H1 (cell line): Measurements from ENCODE around the gene ZNF536. TPM values are rescaled to one million over a fixed set of nuclear protein-coding genes. Genes with fewer than 3 reads are reported as not detected.

Source experiments
- CTCF ChIA-PET: fragments of 300-600 bp; sonication (Branson Sonifier 250); formaldehyde crosslinking; loops from one replicate; lab custom pipeline; 2021; ENCODE audit not compliant: partially characterized antibody; lab: Charles Lee
- POLR2A ChIA-PET: fragments of 300-600 bp; sonication (Branson Sonifier 250); formaldehyde crosslinking; loops from one replicate; lab custom pipeline; 2021; ENCODE audit warnings: inconsistent platforms; ENCODE audit not compliant: partially characterized antibody; lab: Charles Lee
- DNase-seq, 2 experiments: peaks; one replicate each; pipeline versions ENCODE4 v3.0.0 to v3.0.0-alpha.2; 2010 to 2022; ENCODE audit warnings: low spot score in 2 of 2, low read depth in 1 of 2, mixed read lengths in 1 of 2
- FAIRE-seq: peaks from 2 replicates; lab custom pipeline; 2011; peaks lifted over from hg19 to GRCh38; lab: Jason Lieb, UNC
- H2AFZ ChIP-seq: 2 replicates; pipeline ENCODE4 v1.8.1; 2012; ENCODE audit warnings: low read length, inconsistent platforms
- H2AK5ac ChIP-seq: 2 replicates; pipeline ENCODE4 v1.6.1; 2013; ENCODE audit warnings: low read depth, low read length
- H2BK120ac ChIP-seq: replicated peaks from 2 replicates; pipeline ENCODE3; 2013; ENCODE audit warnings: low read depth, low read length, inconsistent platforms
- H2BK12ac ChIP-seq: 2 replicates; pipeline ENCODE4 v1.6.1; 2013; ENCODE audit warnings: low read depth, low read length
- H2BK15ac ChIP-seq: 2 replicates; pipeline ENCODE4 v1.6.1; 2013; ENCODE audit warnings: low read length
- H2BK20ac ChIP-seq: 2 replicates; pipeline ENCODE4 v1.6.1; 2013; ENCODE audit warnings: low read length
- H2BK5ac ChIP-seq: 2 replicates; pipeline ENCODE4 v1.6.1; 2013; ENCODE audit warnings: low read depth, low read length
- H3K14ac ChIP-seq: 2 replicates; pipeline ENCODE4 v1.6.1; 2013; ENCODE audit warnings: inconsistent platforms; ENCODE audit not compliant: insufficient read length
- H3K18ac ChIP-seq: 2 replicates; pipeline ENCODE4 v1.6.1; 2013; ENCODE audit warnings: low read length; ENCODE audit errors: extremely low read depth
- H3K23ac ChIP-seq: 2 replicates; pipeline ENCODE4 v1.6.1; 2013; ENCODE audit warnings: inconsistent platforms; ENCODE audit not compliant: insufficient read length
- H3K23me2 ChIP-seq: 2 replicates; pipeline ENCODE4 v1.6.1; 2013; ENCODE audit warnings: low read depth, low read length
- H3K27ac ChIP-seq: 2 replicates; pipeline ENCODE4 v1.6.1; 2011; ENCODE audit warnings: low read depth, low read length, inconsistent platforms
- H3K27me3 ChIP-seq, 4 experiments: replicated peaks in 1 of 4; 1 replicate in 1 of 4; 2 replicates in 3 of 4; pipeline versions ENCODE4 v1.6.1 to v1.8.1; 2011 to 2013; ENCODE audit warnings: low read length in 3 of 4, mild to moderate bottlenecking in 3 of 4, inconsistent platforms in 2 of 4, mixed read lengths in 2 of 4, moderate library complexity in 1 of 4; ENCODE audit not compliant: control insufficient read depth in 3 of 4, insufficient read depth in 3 of 4; ENCODE audit errors: extremely low read depth in 1 of 4
- H3K36me3 ChIP-seq, 4 experiments: 2 replicates each; pipeline versions ENCODE4 v1.6.1 to v1.8.1; 2011 to 2013; ENCODE audit warnings: mild to moderate bottlenecking in 4 of 4, low read length in 3 of 4, moderate library complexity in 2 of 4, control low read depth in 1 of 4, inconsistent platforms in 1 of 4; ENCODE audit not compliant: insufficient read depth in 4 of 4, control insufficient read depth in 2 of 4
- H3K4ac ChIP-seq: replicated peaks from 2 replicates; pipeline ENCODE3; 2013; ENCODE audit warnings: low read length, low read depth, mixed read lengths, inconsistent platforms; ENCODE audit not compliant: insufficient read length
- H3K4me1 ChIP-seq, 4 experiments: replicated peaks in 1 of 4; 1 replicate in 1 of 4; 2 replicates in 3 of 4; pipeline versions ENCODE4 v1.6.1 to v1.8.1; 2011 to 2013; ENCODE audit warnings: low read length in 3 of 4, inconsistent platforms in 2 of 4, mixed read lengths in 1 of 4; ENCODE audit not compliant: insufficient read depth in 4 of 4, control insufficient read depth in 3 of 4
- H3K4me2 ChIP-seq, 2 experiments: 2 replicates each; pipeline versions ENCODE4 v1.6.1 to v1.8.1; 2011 to 2013; ENCODE audit warnings: low read depth in 2 of 2, low read length in 2 of 2, control low read depth in 1 of 2, inconsistent platforms in 1 of 2, mild to moderate bottlenecking in 1 of 2; ENCODE audit not compliant: insufficient read depth in 1 of 2
- H3K4me3 ChIP-seq, 4 experiments: fragments of 200-600, 300-600 bp in 1 of 4; sonication (generic), shearing (Covaris generic), sonication (Bioruptor Twin) in 1 of 4; 2 replicates each; pipeline versions ENCODE4 v1.5.1 to v1.8.1; 2011 to 2016; ENCODE audit warnings: low read length in 4 of 4, low read depth in 3 of 4, control low read depth in 2 of 4, inconsistent platforms in 2 of 4, mild to moderate bottlenecking in 2 of 4, mixed read lengths in 1 of 4, moderate library complexity in 1 of 4; ENCODE audit not compliant: insufficient read depth in 2 of 4; ENCODE audit errors: extremely low read depth in 1 of 4
- H3K56ac ChIP-seq: replicated peaks from 2 replicates; pipeline ENCODE3; 2013; ENCODE audit warnings: low read depth, mild to moderate bottlenecking, mixed read lengths, low read length, inconsistent platforms; ENCODE audit not compliant: insufficient read length
- H3K79me1 ChIP-seq: 2 replicates; pipeline ENCODE4 v1.6.1; 2013; ENCODE audit warnings: low read depth, low read length, control low read depth
- H3K79me2 ChIP-seq, 2 experiments: 2 replicates each; pipeline versions ENCODE4 v1.6.1 to v1.8.1; 2012 to 2013; ENCODE audit warnings: low read length in 2 of 2, mild to moderate bottlenecking in 2 of 2, inconsistent platforms in 1 of 2; ENCODE audit not compliant: insufficient read depth in 2 of 2, control insufficient read depth in 1 of 2
- H3K9ac ChIP-seq, 4 experiments: replicated peaks in 1 of 4; 1 replicate in 1 of 4; 2 replicates in 3 of 4; pipeline versions ENCODE4 v1.6.1 to v1.8.1; 2011 to 2013; ENCODE audit warnings: low read depth in 3 of 4, low read length in 3 of 4, control low read depth in 2 of 4, mild to moderate bottlenecking in 2 of 4, moderate library complexity in 2 of 4, inconsistent platforms in 1 of 4; ENCODE audit errors: extremely low read depth in 1 of 4
- H3K9me3 ChIP-seq, 2 experiments: 2 replicates each; pipeline versions ENCODE4 v1.6.1 to v1.8.1; 2012 to 2013; ENCODE audit warnings: mild to moderate bottlenecking in 2 of 2, moderate library complexity in 2 of 2, control low read depth in 1 of 2, inconsistent platforms in 1 of 2, low read depth in 1 of 2, low read length in 1 of 2, mixed read lengths in 1 of 2; ENCODE audit not compliant: insufficient read depth in 2 of 2
- H4K20me1 ChIP-seq, 2 experiments: replicated peaks in 1 of 2; 2 replicates each; pipeline versions ENCODE3 to v1.8.1; 2011 to 2013; ENCODE audit warnings: inconsistent platforms in 2 of 2, low read length in 2 of 2, mild to moderate bottlenecking in 1 of 2; ENCODE audit not compliant: insufficient read depth in 2 of 2, control insufficient read depth in 1 of 2
- H4K5ac ChIP-seq: 2 replicates; pipeline ENCODE4 v1.6.1; 2013; ENCODE audit warnings: low read length, low read depth, mixed read lengths, inconsistent platforms; ENCODE audit not compliant: insufficient read length
- H4K8ac ChIP-seq: 2 replicates; pipeline ENCODE4 v1.8.0; 2013; ENCODE audit warnings: mild to moderate bottlenecking, moderate library complexity, low read length, inconsistent platforms; ENCODE audit not compliant: insufficient read depth; ENCODE audit errors: extremely low read depth
- H4K91ac ChIP-seq: replicated peaks from 2 replicates; pipeline ENCODE3; 2013; ENCODE audit warnings: low read length, mixed read lengths, inconsistent platforms; ENCODE audit not compliant: insufficient read length
- CTCF ChIP-seq, 3 experiments: IDR thresholded peaks; 1 replicate in 2 of 3; 2 replicates in 1 of 3; pipeline versions ENCODE4 v1.5.1 to v1.6.1; 2011; ENCODE audit warnings: low read length in 3 of 3, mild to moderate bottlenecking in 3 of 3, inconsistent platforms in 2 of 3, low read depth in 1 of 3, moderate library complexity in 1 of 3; ENCODE audit not compliant: insufficient read depth in 1 of 3; ENCODE audit errors: control extremely low read depth in 1 of 3
- WGBS, 2 experiments: shearing (Covaris generic) in 1 of 2; methylation state at CpG; one replicate each; pipeline versions ENCODE4 v1.1.6 to v1.1.7; 2013 to 2015; ENCODE audit warnings: low lambda C conversion rate in 2 of 2, mixed read lengths in 2 of 2, inconsistent platforms in 1 of 2, low coverage in 1 of 2, missing lambda C conversion rate in 1 of 2; ENCODE audit not compliant: insufficient replicate concordance in 2 of 2, insufficient coverage in 1 of 2, insufficient read length in 1 of 2; ENCODE audit errors: extremely low coverage in 1 of 2, missing lambda C conversion rate in 1 of 2; 5-methylcytosine and 5-hydroxymethylcytosine counted together
- polyA plus RNA-seq, 7 experiments: library from polyadenylated mRNA; depleted of rRNA in 3 of 7; stranded (reverse) in 5 of 7; unstranded in 2 of 7; fragments of >200 nt in 5 of 7; fragments of 200-250 nt in 2 of 7; gene quantifications; 1 replicate in 5 of 7; 2 replicates in 1 of 7; 4 replicates in 1 of 7; pipeline versions ENCODE4 v1.2.1 to v1.2.3, GENCODE V29; 2011 to 2013; ENCODE audit warnings: missing spikeins in 2 of 7, mixed read lengths in 2 of 7
- total RNA-seq: library from RNA; stranded (reverse); fragmentation: NEBNext Ultra II Directional; extraction: Animal tissue kit (Norgen Biotek cat#: 25700); gene quantifications from 2 replicates; pipeline ENCODE4 v1.2.1, GENCODE V29; 2021

The ZNF536 gene
- total and polyA plus RNA-seq, 2 of the 8 experiments (the other 6 are each of a cell fraction or from before 2014, with no cell fraction given) = 0.09 to 0.11 TPM

DNA sequence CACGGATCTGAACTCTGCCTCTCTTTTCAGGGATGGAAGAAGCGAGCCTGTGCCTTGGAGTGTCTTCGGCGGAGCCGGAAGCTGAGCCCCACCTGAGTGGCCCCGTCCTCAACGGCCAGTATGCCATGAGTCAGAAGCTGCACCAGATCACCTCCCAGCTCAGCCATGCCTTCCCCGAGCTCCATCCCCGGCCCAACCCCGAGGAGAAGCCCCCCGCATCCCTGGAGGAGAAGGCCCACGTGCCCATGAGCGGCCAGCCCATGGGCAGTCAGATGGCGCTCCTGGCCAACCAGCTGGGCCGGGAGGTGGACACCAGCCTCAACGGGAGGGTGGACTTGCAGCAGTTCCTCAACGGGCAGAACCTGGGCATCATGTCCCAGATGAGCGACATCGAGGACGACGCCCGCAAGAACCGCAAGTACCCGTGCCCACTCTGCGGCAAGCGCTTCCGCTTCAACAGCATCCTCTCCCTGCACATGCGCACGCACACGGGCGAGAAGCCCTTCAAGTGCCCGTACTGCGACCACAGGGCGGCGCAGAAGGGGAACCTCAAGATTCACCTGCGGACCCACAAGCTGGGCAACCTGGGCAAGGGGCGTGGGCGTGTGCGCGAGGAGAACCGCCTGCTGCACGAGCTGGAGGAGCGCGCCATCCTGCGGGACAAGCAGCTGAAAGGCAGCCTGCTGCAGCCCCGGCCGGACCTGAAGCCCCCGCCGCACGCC is 71.5 kb downstream of the ZNF536 start:
- Histone ChIP-seq H3K4me1 (peaks cover 4 to 5% (median 4%) of the 10 kb centered on the region in 4 experiments; a peak in 5 of 7 replicates), H2BK15ac (no peak overlapping the region), H4K91ac (no peak overlapping the region), H2BK5ac (no peak overlapping the region), H4K20me1 (no peaks in the 10 kb centered on the region), H2AFZ (no peak overlapping the region), H4K8ac (peak overlapping the region; percentile 36; the same call in 1 of the 2 replicates), H2BK120ac (no peak overlapping the region), H2BK20ac (0 out of 2 replicates have a peak overlapping the region, but pooled peaks have one; percentile 10), H3K79me2 (no peaks in the 10 kb centered on the region), H3K27me3 (no peaks in the 10 kb centered on the region), H3K9ac (no peak overlapping the region), H3K79me1 (no peaks in the 10 kb centered on the region), H2AK5ac (no peak overlapping the region), H3K27ac (no peak overlapping the region), H3K23me2 (no peaks in the 10 kb centered on the region), H3K14ac (no peak overlapping the region), H3K18ac (no peak overlapping the region), H3K4me3 (no peak overlapping the region)
- no peak for FAIRE-seq
- no peak for TF ChIP-seq CTCF (IDR thresholded peaks at IDR 0.05; ENCODE audit: control extremely low read depth in 1 of 3, insufficient read depth in 1 of 3, low read depth in 1 of 3, low read length in 3 of 3)
- TF ChIP-seq, all 59 proteins: peak for 0
- Histone ChIP-seq H3K23ac (no peak overlapping the region), H2BK12ac (no peak overlapping the region), H3K36me3 (no peaks in the 10 kb centered on the region), H3K4ac (no peak overlapping the region), H3K9me3 (no peaks in the 10 kb centered on the region), H3K4me2 (no peak overlapping the region), H4K5ac (no peak overlapping the region), H3K56ac (no peak overlapping the region)
- 91% methylated on average over 39 of the region's 50 CpGs; no CpG with 5 or more reads in 1 of the 2 experiments for WGBS, 2 experiments
- ChIA-PET POLR2A (interaction anchor here (0.9 kb wide), 1 partner anchor 70 kb away, joined by 8 read pairs; no protein-coding TSS in a partner anchor), CTCF (interaction anchor here (0.9 to 1.1 kb wide), 2 partner anchors 55 to 92 kb away, joined by 3 to 4 read pairs; no protein-coding TSS in a partner anchor)
- DNase-seq = no peak
